SK-N-SH treated with all-trans-retinoic acid at 6 μM for 48 hours (cell line): ENCODE data around the gene TES.

Experiments used
- ARNTL ChIP-seq: fragments of 450-650 bp; formaldehyde crosslinking; IDR thresholded peaks from 2 replicates; pipeline ENCODE4 v1.5.0; 2020; ENCODE audit warnings: low read depth, mild to moderate bottlenecking, moderate library complexity, borderline replicate concordance
- CSRNP3 ChIP-seq: fragments of 250-450 bp; sonication (Bioruptor Pico); IDR thresholded peaks from 2 replicates; pipeline ENCODE4 v1.5.1; 2021; ENCODE audit warnings: mild to moderate bottlenecking, moderate library complexity
- ESRRG ChIP-seq: fragments of 250-450 bp; sonication (Bioruptor Pico); IDR thresholded peaks from 2 replicates; pipeline ENCODE4 v1.6.1; 2021; ENCODE audit warnings: mild to moderate bottlenecking
- ISL1 ChIP-seq: fragments of 250-450 bp; sonication (Bioruptor Pico); IDR thresholded peaks from 2 replicates; pipeline ENCODE4 v2.1.2; 2022; ENCODE audit warnings: mild to moderate bottlenecking, moderate library complexity
- OSR1 ChIP-seq: fragments of 250-450 bp; sonication (Bioruptor Pico); IDR thresholded peaks from 2 replicates; pipeline ENCODE4 v1.8.0; 2022; ENCODE audit warnings: moderate library complexity, mild to moderate bottlenecking, inconsistent platforms
- RARB ChIP-seq: fragments of 250-450 bp; sonication (Bioruptor Pico); IDR thresholded peaks from 2 replicates; pipeline ENCODE4 v1.8.0; 2021; ENCODE audit warnings: mild to moderate bottlenecking, moderate library complexity
- ZC3H10 ChIP-seq: fragments of 250-450 bp; sonication (Bioruptor Pico); IDR thresholded peaks from 2 replicates; pipeline ENCODE4 v1.5.1; 2021; ENCODE audit warnings: mild to moderate bottlenecking, moderate library complexity
- ZFP30 ChIP-seq: fragments of 450-650 bp; formaldehyde crosslinking; IDR thresholded peaks from 2 replicates; pipeline ENCODE4 v1.5.0; 2022; ENCODE audit warnings: mild to moderate bottlenecking, moderate library complexity
- ZNF565 ChIP-seq: fragments of 450-650 bp; formaldehyde crosslinking; conservative IDR thresholded peaks from 2 replicates; pipeline ENCODE4 v1.5.0; 2020; ENCODE audit warnings: low read depth, mild to moderate bottlenecking, moderate library complexity
- TF ChIP-seq, protein P1 (sequence below): fragments of 250-450 bp; sonication (Bioruptor Pico); IDR thresholded peaks from 2 replicates; pipeline ENCODE4 v1.8.0; 2020; ENCODE audit warnings: mild to moderate bottlenecking, moderate library complexity, borderline replicate concordance
- TF ChIP-seq, protein P2 (sequence below): fragments of 250-450 bp; sonication (Bioruptor Pico); IDR thresholded peaks from 2 replicates; pipeline ENCODE4 v1.5.1; 2020; ENCODE audit warnings: low read depth, mild to moderate bottlenecking, moderate library complexity

GRCh38 chr7:116164552-116165306 lies 45.6 kb upstream of the TES start:
- no peak for TF ChIP-seq ARNTL
- TF ChIP-seq, protein P1, sequence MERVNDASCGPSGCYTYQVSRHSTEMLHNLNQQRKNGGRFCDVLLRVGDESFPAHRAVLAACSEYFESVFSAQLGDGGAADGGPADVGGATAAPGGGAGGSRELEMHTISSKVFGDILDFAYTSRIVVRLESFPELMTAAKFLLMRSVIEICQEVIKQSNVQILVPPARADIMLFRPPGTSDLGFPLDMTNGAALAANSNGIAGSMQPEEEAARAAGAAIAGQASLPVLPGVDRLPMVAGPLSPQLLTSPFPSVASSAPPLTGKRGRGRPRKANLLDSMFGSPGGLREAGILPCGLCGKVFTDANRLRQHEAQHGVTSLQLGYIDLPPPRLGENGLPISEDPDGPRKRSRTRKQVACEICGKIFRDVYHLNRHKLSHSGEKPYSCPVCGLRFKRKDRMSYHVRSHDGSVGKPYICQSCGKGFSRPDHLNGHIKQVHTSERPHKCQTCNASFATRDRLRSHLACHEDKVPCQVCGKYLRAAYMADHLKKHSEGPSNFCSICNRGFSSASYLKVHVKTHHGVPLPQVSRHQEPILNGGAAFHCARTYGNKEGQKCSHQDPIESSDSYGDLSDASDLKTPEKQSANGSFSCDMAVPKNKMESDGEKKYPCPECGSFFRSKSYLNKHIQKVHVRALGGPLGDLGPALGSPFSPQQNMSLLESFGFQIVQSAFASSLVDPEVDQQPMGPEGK, result no peak
- no peak for TF ChIP-seq ZNF565 (CRISPR knock-in tag)
- TF ChIP-seq ZC3H10, result no peak
- no peak for TF ChIP-seq OSR1 (CRISPR knock-in tag)
- no peak for TF ChIP-seq ESRRG
- no peak for TF ChIP-seq ZFP30
- no peak for TF ChIP-seq RARB (CRISPR knock-in tag)
- TF ChIP-seq ISL1 (CRISPR knock-in tag), result no peak
- TF ChIP-seq CSRNP3, result no peak
- TF ChIP-seq, protein P2, sequence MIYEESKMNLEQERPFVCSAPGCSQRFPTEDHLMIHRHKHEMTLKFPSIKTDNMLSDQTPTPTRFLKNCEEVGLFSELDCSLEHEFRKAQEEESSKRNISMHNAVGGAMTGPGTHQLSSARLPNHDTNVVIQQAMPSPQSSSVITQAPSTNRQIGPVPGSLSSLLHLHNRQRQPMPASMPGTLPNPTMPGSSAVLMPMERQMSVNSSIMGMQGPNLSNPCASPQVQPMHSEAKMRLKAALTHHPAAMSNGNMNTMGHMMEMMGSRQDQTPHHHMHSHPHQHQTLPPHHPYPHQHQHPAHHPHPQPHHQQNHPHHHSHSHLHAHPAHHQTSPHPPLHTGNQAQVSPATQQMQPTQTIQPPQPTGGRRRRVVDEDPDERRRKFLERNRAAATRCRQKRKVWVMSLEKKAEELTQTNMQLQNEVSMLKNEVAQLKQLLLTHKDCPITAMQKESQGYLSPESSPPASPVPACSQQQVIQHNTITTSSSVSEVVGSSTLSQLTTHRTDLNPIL (CRISPR knock-in tag), result no peak
